ENCODE results near the gene TGFBR3. TPM values are rescaled to one million over a fixed set of nuclear protein-coding genes. Genes with fewer than 3 reads are reported as not detected.
A peak's percentile ranks its signal among the peaks of the same experiment; 100 is the strongest.

Gene TGFBR3
- total RNA-seq, 1 experiment from 2014 or later: 14.5 TPM

- TF ChIP-seq CTCF (IDR thresholded peaks at IDR 0.05) (no peak), SIN3A (IDR thresholded peaks at IDR 0.05; ENCODE audit: borderline replicate concordance, insufficient read depth, low read depth, low read length) (no peak), POLR2AphosphoS5 (IDR thresholded peaks at IDR 0.05; ENCODE audit: low read depth, low read length) (no peak), REST (IDR thresholded peaks at IDR 0.05; ENCODE audit: insufficient read depth in 1 of 2, low read depth in 2 of 2, low read length in 1 of 2) (no peak), TCF7L2 (IDR thresholded peaks at IDR 0.05; ENCODE audit: low read depth, low read length) (no peak)
- intact Hi-C loops (cut with micrococcal nuclease; ENCODE audit: unreplicated experiment): no loop called here
- POLR2A ChIA-PET: no interaction called here
- no peak overlapping the region for H3K27ac ChIP-seq (ENCODE audit: low read length)
- H3K4me1 ChIP-seq (ENCODE audit: control insufficient read depth, insufficient read depth, low read length): no peaks in the 10 kb centered on the region
- BruUV-seq (replicated peaks): no TSS peak
- ATAC-seq: peak; percentile 72; the same call in 1 of the 2 replicates
- CTCF ChIA-PET: no interaction called here
- in situ Hi-C loops (cut with HindIII; ENCODE audit: low pct_unique_long_range_greater_than_20kb, low sequenced_read_pairs): no loop called here
- DNase-seq (ENCODE audit: low read depth, low spot score): peak; percentile 10
- H3K4me3 ChIP-seq (ENCODE audit: low read depth in 2 of 2, low read length in 2 of 2): no peak overlapping the region
- no peaks in the 10 kb centered on the region for H3K9me3 ChIP-seq (ENCODE audit: control insufficient read depth, insufficient read depth, low read depth, low read length)
- H3K36me3 ChIP-seq (ENCODE audit: control insufficient read depth, insufficient read depth, low read length): no peaks in the 10 kb centered on the region
- H3K27me3 ChIP-seq (ENCODE audit: control insufficient read depth, insufficient read depth, low read length): no peaks in the 10 kb centered on the region
Measured at GRCh38 chr1:91650764-91651163, 235.2 kb downstream of the TGFBR3 start.

GRCh38 chr1:91647061-91647460 is 238.9 kb downstream of the TGFBR3 start:
- POLR2A ChIA-PET: no interaction called here
- no peak for TF ChIP-seq CTCF (IDR thresholded peaks at IDR 0.05)
- TF ChIP-seq SIN3A (IDR thresholded peaks at IDR 0.05; ENCODE audit: borderline replicate concordance, insufficient read depth, low read depth, low read length): no peak
- TF ChIP-seq POLR2AphosphoS5 (IDR thresholded peaks at IDR 0.05; ENCODE audit: low read depth, low read length): no peak
- no peak for TF ChIP-seq TCF7L2 (IDR thresholded peaks at IDR 0.05; ENCODE audit: low read depth, low read length)
- TF ChIP-seq REST (IDR thresholded peaks at IDR 0.05; ENCODE audit: insufficient read depth in 1 of 2, low read depth in 2 of 2, low read length in 1 of 2): no peak
- H3K27ac ChIP-seq (ENCODE audit: low read length): no peak overlapping the region
- no peaks in the 10 kb centered on the region for H3K36me3 ChIP-seq (ENCODE audit: control insufficient read depth, insufficient read depth, low read length)
- no peak overlapping the region for H3K4me3 ChIP-seq (ENCODE audit: low read depth in 2 of 2, low read length in 2 of 2)
- intact Hi-C loops (cut with micrococcal nuclease; ENCODE audit: unreplicated experiment): no loop called here
- no TSS peak for BruUV-seq (replicated peaks)
- CTCF ChIA-PET: no interaction called here
- no peaks in the 10 kb centered on the region for H3K27me3 ChIP-seq (ENCODE audit: control insufficient read depth, insufficient read depth, low read length)
- ATAC-seq: no peak
- in situ Hi-C loops (cut with HindIII; ENCODE audit: low pct_unique_long_range_greater_than_20kb, low sequenced_read_pairs): no loop called here
- DNase-seq (ENCODE audit: low read depth, low spot score): no peak
- H3K9me3 ChIP-seq (ENCODE audit: control insufficient read depth, insufficient read depth, low read depth, low read length): no peaks in the 10 kb centered on the region
- no peaks in the 10 kb centered on the region for H3K4me1 ChIP-seq (ENCODE audit: control insufficient read depth, insufficient read depth, low read length)

All from Panc1 (cell line).